ENCODE measurements around the gene GAN.

Gene GAN, protein sequence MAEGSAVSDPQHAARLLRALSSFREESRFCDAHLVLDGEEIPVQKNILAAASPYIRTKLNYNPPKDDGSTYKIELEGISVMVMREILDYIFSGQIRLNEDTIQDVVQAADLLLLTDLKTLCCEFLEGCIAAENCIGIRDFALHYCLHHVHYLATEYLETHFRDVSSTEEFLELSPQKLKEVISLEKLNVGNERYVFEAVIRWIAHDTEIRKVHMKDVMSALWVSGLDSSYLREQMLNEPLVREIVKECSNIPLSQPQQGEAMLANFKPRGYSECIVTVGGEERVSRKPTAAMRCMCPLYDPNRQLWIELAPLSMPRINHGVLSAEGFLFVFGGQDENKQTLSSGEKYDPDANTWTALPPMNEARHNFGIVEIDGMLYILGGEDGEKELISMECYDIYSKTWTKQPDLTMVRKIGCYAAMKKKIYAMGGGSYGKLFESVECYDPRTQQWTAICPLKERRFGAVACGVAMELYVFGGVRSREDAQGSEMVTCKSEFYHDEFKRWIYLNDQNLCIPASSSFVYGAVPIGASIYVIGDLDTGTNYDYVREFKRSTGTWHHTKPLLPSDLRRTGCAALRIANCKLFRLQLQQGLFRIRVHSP

DNA sequence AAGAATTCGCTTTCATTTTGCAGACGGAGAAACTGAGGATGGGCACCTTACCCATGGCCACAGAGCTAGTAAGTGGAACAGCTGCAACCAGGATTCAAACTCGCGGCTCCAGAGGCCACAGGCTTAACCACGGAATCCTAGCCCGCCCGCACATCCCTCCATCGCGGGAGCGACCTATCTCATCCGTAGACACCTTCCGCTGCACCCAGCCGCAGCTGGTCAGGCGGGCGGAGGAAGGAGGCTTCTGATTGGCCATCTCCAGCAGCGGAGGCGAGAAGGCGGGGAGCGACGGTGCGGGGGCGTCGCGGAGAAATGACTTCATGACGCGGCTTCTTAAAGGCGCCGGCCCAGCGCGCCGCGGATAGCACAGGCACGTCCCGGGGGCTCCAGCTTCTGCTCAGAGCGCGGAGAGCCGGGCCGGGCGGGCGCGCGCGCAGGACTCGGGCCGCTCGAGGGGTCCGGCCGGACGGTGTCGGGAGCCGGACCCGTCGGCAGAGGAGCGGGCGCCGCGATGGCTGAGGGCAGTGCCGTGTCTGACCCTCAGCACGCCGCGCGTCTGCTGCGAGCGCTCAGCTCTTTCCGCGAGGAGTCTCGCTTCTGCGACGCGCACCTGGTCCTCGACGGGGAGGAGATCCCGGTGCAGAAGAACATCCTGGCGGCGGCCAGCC, at the start of gene GAN:
TSS of gene GAN (plus strand) at position 360 of the 668 bp plus-strand sequence. CDS start at position 512, 152 bp downstream.
- Histone ChIP-seq H3K27me3 (ENCODE audit: low read depth, low read length) (no peaks in the 10 kb centered on the region), H4K20me1 (ENCODE audit: insufficient read depth, low read length) (peaks cover 5% of the 10 kb centered on the region; the same call in 1 of the 2 replicates), H2AFZ (ENCODE audit: low read depth, low read length) (peak within 1 kb of the TSS; percentile 93), H3K4me3 (ENCODE audit: low read length) (peak within 1 kb of the TSS; percentile 96), H3K9me3 (ENCODE audit: insufficient read depth, low read length) (no peaks in the 10 kb centered on the region), H3K9ac (ENCODE audit: low read length) (peak within 1 kb of the TSS; percentile 91), H3K4me1 (ENCODE audit: low read length) (peaks cover 14% of the 10 kb centered on the region), H3K27ac (ENCODE audit: low read length) (no peak within 1 kb of the TSS; the same call in 1 of the 2 replicates), H3K4me2 (ENCODE audit: low read length) (peak within 1 kb of the TSS; percentile 99), H3K36me3 (replicated peaks; ENCODE audit: low read depth, low read length) (no peaks in the 10 kb centered on the region), H3K79me2 (ENCODE audit: low read length) (peaks cover 52% of the 10 kb centered on the region)
- TF ChIP-seq, protein P1, sequence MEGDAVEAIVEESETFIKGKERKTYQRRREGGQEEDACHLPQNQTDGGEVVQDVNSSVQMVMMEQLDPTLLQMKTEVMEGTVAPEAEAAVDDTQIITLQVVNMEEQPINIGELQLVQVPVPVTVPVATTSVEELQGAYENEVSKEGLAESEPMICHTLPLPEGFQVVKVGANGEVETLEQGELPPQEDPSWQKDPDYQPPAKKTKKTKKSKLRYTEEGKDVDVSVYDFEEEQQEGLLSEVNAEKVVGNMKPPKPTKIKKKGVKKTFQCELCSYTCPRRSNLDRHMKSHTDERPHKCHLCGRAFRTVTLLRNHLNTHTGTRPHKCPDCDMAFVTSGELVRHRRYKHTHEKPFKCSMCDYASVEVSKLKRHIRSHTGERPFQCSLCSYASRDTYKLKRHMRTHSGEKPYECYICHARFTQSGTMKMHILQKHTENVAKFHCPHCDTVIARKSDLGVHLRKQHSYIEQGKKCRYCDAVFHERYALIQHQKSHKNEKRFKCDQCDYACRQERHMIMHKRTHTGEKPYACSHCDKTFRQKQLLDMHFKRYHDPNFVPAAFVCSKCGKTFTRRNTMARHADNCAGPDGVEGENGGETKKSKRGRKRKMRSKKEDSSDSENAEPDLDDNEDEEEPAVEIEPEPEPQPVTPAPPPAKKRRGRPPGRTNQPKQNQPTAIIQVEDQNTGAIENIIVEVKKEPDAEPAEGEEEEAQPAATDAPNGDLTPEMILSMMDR (IDR thresholded peaks at IDR 0.05; ENCODE audit: low read depth, low read length) = no peak
- no peak for TF ChIP-seq EZH2phosphoT487 (IDR thresholded peaks at IDR 0.05; ENCODE audit: low read depth)

DNA sequence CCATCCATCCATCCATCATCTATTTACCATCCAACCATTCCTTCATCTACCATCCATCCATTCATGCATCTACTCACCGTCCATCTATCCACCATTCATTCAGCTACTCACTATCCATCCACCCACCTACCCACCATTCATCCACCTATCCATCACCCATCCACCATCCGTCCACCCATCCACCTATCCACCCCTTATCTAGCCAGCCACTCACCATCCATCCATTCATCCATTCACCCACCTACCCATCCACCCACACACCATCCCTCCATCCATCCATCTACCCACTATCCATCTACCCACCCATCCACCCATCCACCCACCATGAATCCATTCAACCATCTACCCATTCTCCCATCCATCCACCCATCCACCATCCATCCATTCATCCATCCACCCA, 49.7 kb upstream of the GAN start:
- Histone ChIP-seq H2AFZ (ENCODE audit: low read depth, low read length) (no peak overlapping the region), H3K36me3 (replicated peaks; ENCODE audit: low read depth, low read length) (no peaks in the 10 kb centered on the region), H3K4me3 (ENCODE audit: low read length) (no peak overlapping the region), H3K27ac (ENCODE audit: low read length) (no peak overlapping the region), H3K79me2 (ENCODE audit: low read length) (no peaks in the 10 kb centered on the region), H4K20me1 (ENCODE audit: insufficient read depth, low read length) (no peaks in the 10 kb centered on the region), H3K9ac (ENCODE audit: low read length) (no peak overlapping the region), H3K4me1 (ENCODE audit: low read length) (no peaks in the 10 kb centered on the region), H3K27me3 (ENCODE audit: low read depth, low read length) (no peaks in the 10 kb centered on the region), H3K9me3 (ENCODE audit: insufficient read depth, low read length) (no peaks in the 10 kb centered on the region), H3K4me2 (ENCODE audit: low read length) (no peak overlapping the region)
- no peak for TF ChIP-seq EZH2phosphoT487 (IDR thresholded peaks at IDR 0.05; ENCODE audit: low read depth)
- TF ChIP-seq, protein P1 (IDR thresholded peaks at IDR 0.05; ENCODE audit: low read depth, low read length) = no peak

DNA sequence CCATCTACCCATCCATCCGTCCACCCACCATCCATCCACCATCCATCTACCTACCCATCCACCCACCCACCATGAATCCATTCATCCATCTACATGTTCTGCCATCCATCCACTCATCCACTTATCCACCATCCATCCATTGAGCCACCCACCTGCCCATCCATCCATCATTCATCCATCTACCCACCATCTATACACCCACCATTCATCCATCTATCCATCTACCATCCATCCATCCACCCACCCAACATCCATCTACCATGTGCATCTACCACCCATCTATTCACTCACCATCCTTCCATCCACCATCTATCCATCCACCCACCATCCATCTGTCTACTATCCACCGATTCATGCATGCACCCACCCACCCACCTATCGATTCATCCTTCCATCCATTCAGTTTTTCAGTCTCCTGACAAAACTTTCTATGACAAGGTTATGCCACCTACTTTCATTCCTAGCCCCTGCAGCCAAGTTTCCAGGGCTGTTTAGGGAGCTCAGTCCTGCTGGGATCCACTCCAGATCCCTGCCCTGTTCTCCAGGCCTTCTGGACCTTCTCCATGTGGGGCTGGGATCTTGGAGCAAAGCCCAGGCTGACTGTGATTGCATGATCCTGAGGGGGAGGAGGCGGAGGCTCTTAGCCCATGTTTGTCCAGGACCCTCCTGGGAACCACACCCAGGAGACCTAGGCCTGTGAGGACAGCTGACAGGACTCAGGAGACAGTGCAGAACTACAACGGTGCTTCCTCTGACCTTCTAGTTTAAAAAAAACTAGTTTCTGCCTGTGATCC, 48.9 kb upstream of the GAN start:
- Histone ChIP-seq H3K9me3 (ENCODE audit: insufficient read depth, low read length) (no peaks in the 10 kb centered on the region), H4K20me1 (ENCODE audit: insufficient read depth, low read length) (no peaks in the 10 kb centered on the region), H2AFZ (ENCODE audit: low read depth, low read length) (no peak overlapping the region), H3K4me3 (ENCODE audit: low read length) (no peak overlapping the region), H3K9ac (ENCODE audit: low read length) (no peak overlapping the region), H3K79me2 (ENCODE audit: low read length) (no peaks in the 10 kb centered on the region), H3K4me2 (ENCODE audit: low read length) (no peak overlapping the region), H3K36me3 (replicated peaks; ENCODE audit: low read depth, low read length) (no peaks in the 10 kb centered on the region), H3K27ac (ENCODE audit: low read length) (no peak overlapping the region), H3K27me3 (ENCODE audit: low read depth, low read length) (no peaks in the 10 kb centered on the region), H3K4me1 (ENCODE audit: low read length) (no peaks in the 10 kb centered on the region)
- no peak for TF ChIP-seq EZH2phosphoT487 (IDR thresholded peaks at IDR 0.05; ENCODE audit: low read depth)
- TF ChIP-seq, protein P1 (IDR thresholded peaks at IDR 0.05; ENCODE audit: low read depth, low read length) = no peak

Data from OCI-LY3 (cell line).